Ecto neural progenitor cell (in vitro differentiated cells): Measurements from ENCODE around the gene NOL4.

Experiments used
- DNase-seq: peaks from one replicate; pipeline ENCODE4 v3.0.0-alpha.2; 2018; ENCODE audit warnings: low spot score

NOL4 gene

GRCh38 chr18:34189656-34190435 is 34.9 kb downstream of the NOL4 start:
- DNase-seq: no peak
